Right atrium auricular region (tissue), 2 donors: ENCODE measurements around the gene LARP4B. TPM values are rescaled to one million over a fixed set of nuclear protein-coding genes. Genes with fewer than 3 reads are reported as not detected.

Source experiments
- DNase-seq: peaks from one replicate; pipeline ENCODE4 v3.0.0-alpha.2; 2019; ENCODE audit warnings: low spot score
- H3K27ac ChIP-seq, 2 donors: fragments of 200-600 bp; sonication (generic); 1 replicate in 1 of 2; 2 replicates in 1 of 2; pipeline ENCODE4 v1.5.1; 2016 to 2019
- H3K27me3 ChIP-seq, 2 donors: fragments of 200-600 bp; sonication (generic); one replicate each; pipeline versions ENCODE4 v1.5.1 to v1.6.0; 2017 to 2019
- H3K36me3 ChIP-seq: fragments of 200-600 bp; sonication (generic); one replicate; pipeline ENCODE4 v1.5.1; 2016
- H3K4me1 ChIP-seq, 2 donors: fragments of 200-600 bp; sonication (generic); one replicate each; pipeline versions ENCODE4 v1.5.1 to v1.6.0; 2017 to 2019
- H3K4me3 ChIP-seq, 2 donors: fragments of 200-600 bp; sonication (generic); 1 replicate in 1 of 2; 2 replicates in 1 of 2; pipeline ENCODE4 v1.5.1; 2017 to 2019; ENCODE audit warnings: mild to moderate bottlenecking in 1 of 2, moderate library complexity in 1 of 2
- H3K9me3 ChIP-seq, 2 donors: fragments of 200-600 bp; sonication (generic); one replicate each; pipeline ENCODE4 v1.5.1; 2019
- total RNA-seq, 2 donors: library from RNA; depleted of rRNA; stranded (reverse); fragments of >200 nt; gene quantifications; one replicate each; pipeline ENCODE4 v1.1.0, GENCODE V29; 2016
- TF ChIP-seq, protein P1 (sequence below), 2 donors: fragments of 200-600 bp; sonication (generic); IDR thresholded peaks; one replicate each; pipeline ENCODE4 v1.5.1; 2019; ENCODE audit warnings: antibody characterized with exemption in 2 of 2

Gene LARP4B
- total RNA-seq, 2 donors from 2014 or later, result 24.2 to 26.1 TPM

DNA sequence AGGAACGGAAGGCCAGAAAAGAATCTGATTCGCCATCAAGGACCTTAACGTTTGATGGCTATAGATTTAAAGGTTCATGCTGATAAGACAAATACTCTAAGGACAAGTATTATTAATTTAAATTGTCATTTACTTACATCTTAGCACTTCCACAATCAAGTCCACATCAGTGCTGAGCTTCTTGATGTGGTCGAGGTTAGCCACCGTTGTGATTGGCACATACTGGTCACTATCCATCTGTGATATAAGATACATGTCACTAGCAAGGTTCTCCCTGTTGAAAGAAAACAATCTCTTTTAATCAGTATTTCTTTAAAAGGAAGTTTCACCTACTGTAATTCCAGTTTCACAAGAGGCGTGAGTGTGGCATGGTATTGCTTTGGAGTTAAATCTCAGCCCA is 88.7 kb downstream of the LARP4B start:
- H3K36me3 ChIP-seq, result peaks cover 50% of the 10 kb centered on the region
- H3K4me1 ChIP-seq, result peaks cover 0 to 10% of the 10 kb centered on the region in 2 donors
- no peaks in the 10 kb centered on the region for H3K27me3 ChIP-seq
- no peak overlapping the region for H3K4me3 ChIP-seq
- no peak for DNase-seq
- TF ChIP-seq, protein P1, sequence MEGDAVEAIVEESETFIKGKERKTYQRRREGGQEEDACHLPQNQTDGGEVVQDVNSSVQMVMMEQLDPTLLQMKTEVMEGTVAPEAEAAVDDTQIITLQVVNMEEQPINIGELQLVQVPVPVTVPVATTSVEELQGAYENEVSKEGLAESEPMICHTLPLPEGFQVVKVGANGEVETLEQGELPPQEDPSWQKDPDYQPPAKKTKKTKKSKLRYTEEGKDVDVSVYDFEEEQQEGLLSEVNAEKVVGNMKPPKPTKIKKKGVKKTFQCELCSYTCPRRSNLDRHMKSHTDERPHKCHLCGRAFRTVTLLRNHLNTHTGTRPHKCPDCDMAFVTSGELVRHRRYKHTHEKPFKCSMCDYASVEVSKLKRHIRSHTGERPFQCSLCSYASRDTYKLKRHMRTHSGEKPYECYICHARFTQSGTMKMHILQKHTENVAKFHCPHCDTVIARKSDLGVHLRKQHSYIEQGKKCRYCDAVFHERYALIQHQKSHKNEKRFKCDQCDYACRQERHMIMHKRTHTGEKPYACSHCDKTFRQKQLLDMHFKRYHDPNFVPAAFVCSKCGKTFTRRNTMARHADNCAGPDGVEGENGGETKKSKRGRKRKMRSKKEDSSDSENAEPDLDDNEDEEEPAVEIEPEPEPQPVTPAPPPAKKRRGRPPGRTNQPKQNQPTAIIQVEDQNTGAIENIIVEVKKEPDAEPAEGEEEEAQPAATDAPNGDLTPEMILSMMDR (IDR thresholded peaks at IDR 0.05), result no peak
- no peak overlapping the region for H3K27ac ChIP-seq
- no peaks in the 10 kb centered on the region for H3K9me3 ChIP-seq

- TF ChIP-seq, protein P1 (IDR thresholded peaks at IDR 0.05), result no peak
- peaks cover 50% of the 10 kb centered on the region for H3K36me3 ChIP-seq
- H3K27me3 ChIP-seq, result no peaks in the 10 kb centered on the region
- no peak overlapping the region for H3K4me3 ChIP-seq
- no peak for DNase-seq
- H3K9me3 ChIP-seq, result no peaks in the 10 kb centered on the region
- H3K4me1 ChIP-seq, result peaks cover 0 to 6% of the 10 kb centered on the region in 2 donors
- no peak overlapping the region for H3K27ac ChIP-seq
These were observed 90.0 kb downstream of the LARP4B start for GRCh38 chr10:841535-841934.

- no peaks in the 10 kb centered on the region for H3K9me3 ChIP-seq
These were observed 91.8 kb downstream of the LARP4B start for GRCh38 chr10:839550-840205.

DNA sequence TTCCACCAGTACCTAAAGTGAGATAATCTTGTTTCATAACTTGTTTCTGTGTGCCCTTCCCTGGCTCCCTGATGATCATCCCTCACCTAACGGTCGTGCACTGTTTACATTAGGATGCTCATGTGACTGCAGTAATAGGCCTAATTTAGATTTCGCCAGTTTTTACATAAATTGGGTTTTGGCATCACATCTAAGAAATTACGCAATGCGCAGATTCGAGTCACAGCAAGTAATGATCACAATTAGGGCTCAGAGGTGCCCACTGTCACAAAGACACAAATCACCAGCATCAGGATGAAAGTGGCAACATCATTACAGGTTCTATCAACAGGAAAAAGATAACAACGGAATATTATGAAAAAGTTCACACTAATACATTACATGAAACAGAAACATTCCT is 94.7 kb downstream of the LARP4B start:
- DNase-seq, result no peak
- Histone ChIP-seq H3K36me3 (peaks cover 30% of the 10 kb centered on the region), H3K4me3 (no peak overlapping the region), H3K9me3 (no peaks in the 10 kb centered on the region), H3K27me3 (no peaks in the 10 kb centered on the region), H3K27ac (no peak overlapping the region), H3K4me1 (no peaks in the 10 kb centered on the region)
- TF ChIP-seq, protein P1 (IDR thresholded peaks at IDR 0.05), result no peak

More at GRCh38 chr10:839550-840205, 91.8 kb downstream of the LARP4B start:
- peaks cover 50% of the 10 kb centered on the region for H3K36me3 ChIP-seq
- TF ChIP-seq, protein P1 (IDR thresholded peaks at IDR 0.05), result no peak
- no peak overlapping the region for H3K27ac ChIP-seq
- DNase-seq, result no peak
- no peaks in the 10 kb centered on the region for H3K4me1 ChIP-seq
- H3K27me3 ChIP-seq, result no peaks in the 10 kb centered on the region
- H3K4me3 ChIP-seq, result no peak overlapping the region

GRCh38 chr10:834493-834892 is 97.0 kb downstream of the LARP4B start:
- TF ChIP-seq, protein P1 (IDR thresholded peaks at IDR 0.05), result no peak
- DNase-seq, result no peak
- Histone ChIP-seq H3K4me3 (no peak overlapping the region), H3K27ac (no peak overlapping the region), H3K36me3 (peaks cover 23% of the 10 kb centered on the region), H3K4me1 (no peaks in the 10 kb centered on the region), H3K27me3 (no peaks in the 10 kb centered on the region), H3K9me3 (no peaks in the 10 kb centered on the region)

- TF ChIP-seq, protein P1 (IDR thresholded peaks at IDR 0.05), result no peak
- no peak overlapping the region for H3K4me3 ChIP-seq
- peaks cover 52% of the 10 kb centered on the region for H3K36me3 ChIP-seq
- H3K27me3 ChIP-seq, result no peaks in the 10 kb centered on the region
- H3K27ac ChIP-seq, result no peak overlapping the region
- H3K4me1 ChIP-seq, result no peaks in the 10 kb centered on the region
- no peak for DNase-seq
- no peaks in the 10 kb centered on the region for H3K9me3 ChIP-seq
These were observed 102.3 kb downstream of the LARP4B start for GRCh38 chr10:829241-829640.
